Vagina (tissue), 2 donors: Measurements from ENCODE around the gene GMEB2.

ENCODE experiments used
- CTCF ChIP-seq, 3 experiments: fragments of 450-650 bp in 2 of 3; fragments of 200-600 bp in 1 of 3; sonication (generic) in 1 of 3; IDR thresholded peaks; one replicate each; pipeline ENCODE4 v1.5.1; 2017 to 2019; ENCODE audit warnings: antibody characterized with exemption in 3 of 3, mild to moderate bottlenecking in 2 of 3, moderate library complexity in 2 of 3
- POLR2A ChIP-seq, 2 donors: fragments of 450-650 bp; IDR thresholded peaks; one replicate each; pipeline ENCODE4 v1.6.1; 2017; ENCODE audit warnings: antibody characterized with exemption in 2 of 2, mild to moderate bottlenecking in 2 of 2, moderate library complexity in 2 of 2
- POLR2AphosphoS5 ChIP-seq, 2 donors: sonication (generic); formaldehyde crosslinking; IDR thresholded peaks; one replicate each; pipeline ENCODE4 v1.9.0; 2017; ENCODE audit warnings: antibody characterized with exemption in 2 of 2, mild to moderate bottlenecking in 2 of 2, low read depth in 1 of 2; ENCODE audit not compliant: insufficient read depth in 1 of 2

- no peak for TF ChIP-seq CTCF (IDR thresholded peaks at IDR 0.05)
- TF ChIP-seq POLR2AphosphoS5 (IDR thresholded peaks at IDR 0.05; ENCODE audit: insufficient read depth in 1 of 2, low read depth in 1 of 2): no peak
- TF ChIP-seq POLR2A (IDR thresholded peaks at IDR 0.05): no peak
Observed at GRCh38 chr20:63560333-63560805, 66.5 kb downstream of the GMEB2 start.
